Gastrocnemius medialis (tissue), 4 donors: ENCODE data around the gene HK2.

ENCODE experiments used
- POLR2A ChIP-seq, 2 donors: fragments of 450-650 bp; IDR thresholded peaks; one replicate each; pipeline ENCODE4 v1.6.1; 2017; ENCODE audit warnings: antibody characterized with exemption in 2 of 2, mild to moderate bottlenecking in 2 of 2, moderate library complexity in 2 of 2
- TF ChIP-seq, protein P1 (sequence below), 5 experiments: fragments of 450-650 bp in 3 of 5; fragments of 200-600 bp in 2 of 5; sonication (generic) in 2 of 5; IDR thresholded peaks in 4 of 5; conservative IDR thresholded peaks in 1 of 5; 1 replicate in 4 of 5; 2 replicates in 1 of 5; pipeline ENCODE4 v1.5.1; 2016 to 2019; ENCODE audit warnings: antibody characterized with exemption in 5 of 5, mild to moderate bottlenecking in 3 of 5, moderate library complexity in 3 of 5

DNA sequence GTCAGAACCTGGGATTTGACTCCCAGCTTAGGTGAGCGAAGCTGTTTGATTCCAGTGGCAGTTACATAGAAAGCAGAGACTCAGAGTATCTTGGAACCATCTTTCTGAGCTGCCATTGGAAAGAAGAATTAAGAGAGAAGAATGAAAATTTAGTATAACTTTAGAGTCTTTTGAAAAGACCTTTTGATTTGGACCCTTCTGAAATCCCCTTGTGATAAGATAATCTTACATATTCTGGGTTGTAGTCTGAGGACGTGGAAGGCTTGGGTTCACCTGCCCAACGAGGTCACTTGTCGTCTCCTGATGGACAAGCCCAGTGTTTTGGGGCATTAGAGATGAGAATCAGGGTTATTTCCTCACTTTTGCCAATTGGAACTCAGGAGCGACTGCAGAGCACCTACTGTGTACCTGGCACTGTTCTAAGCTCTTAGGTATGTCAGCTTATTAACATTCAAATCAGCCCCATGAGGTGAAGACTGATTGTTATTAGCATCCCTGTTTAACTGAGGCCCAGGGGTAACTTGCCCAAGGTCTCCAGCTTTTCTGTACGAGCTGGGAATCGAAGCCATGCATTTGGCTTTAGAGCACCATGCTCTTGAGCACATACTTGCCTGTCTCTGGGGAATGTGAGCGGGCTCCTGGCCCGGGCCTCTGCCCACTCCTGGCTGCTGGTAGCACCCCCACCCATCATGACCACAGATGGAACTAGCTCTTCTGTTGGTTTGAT lies 2.9 kb downstream of the HK2 start:
- TF ChIP-seq POLR2A (IDR thresholded peaks at IDR 0.05), result no peak
- TF ChIP-seq, protein P1, sequence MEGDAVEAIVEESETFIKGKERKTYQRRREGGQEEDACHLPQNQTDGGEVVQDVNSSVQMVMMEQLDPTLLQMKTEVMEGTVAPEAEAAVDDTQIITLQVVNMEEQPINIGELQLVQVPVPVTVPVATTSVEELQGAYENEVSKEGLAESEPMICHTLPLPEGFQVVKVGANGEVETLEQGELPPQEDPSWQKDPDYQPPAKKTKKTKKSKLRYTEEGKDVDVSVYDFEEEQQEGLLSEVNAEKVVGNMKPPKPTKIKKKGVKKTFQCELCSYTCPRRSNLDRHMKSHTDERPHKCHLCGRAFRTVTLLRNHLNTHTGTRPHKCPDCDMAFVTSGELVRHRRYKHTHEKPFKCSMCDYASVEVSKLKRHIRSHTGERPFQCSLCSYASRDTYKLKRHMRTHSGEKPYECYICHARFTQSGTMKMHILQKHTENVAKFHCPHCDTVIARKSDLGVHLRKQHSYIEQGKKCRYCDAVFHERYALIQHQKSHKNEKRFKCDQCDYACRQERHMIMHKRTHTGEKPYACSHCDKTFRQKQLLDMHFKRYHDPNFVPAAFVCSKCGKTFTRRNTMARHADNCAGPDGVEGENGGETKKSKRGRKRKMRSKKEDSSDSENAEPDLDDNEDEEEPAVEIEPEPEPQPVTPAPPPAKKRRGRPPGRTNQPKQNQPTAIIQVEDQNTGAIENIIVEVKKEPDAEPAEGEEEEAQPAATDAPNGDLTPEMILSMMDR (IDR thresholded peaks at IDR 0.05 in 4 of 5, conservative IDR thresholded peaks at IDR 0.05 in 1 of 5), result peak in 1 of 5 experiments; percentile 1
